Suppressor macrophage (primary cell): ENCODE data around the gene TMEM117.

Source experiments
- DNase-seq, 4 experiments: peaks; one replicate each; pipeline ENCODE4 v3.0.0-alpha.2; 2020 to 2022

The TMEM117 gene

GRCh38 chr12:43965899-43966298 is 130.0 kb downstream of the TMEM117 start:
- DNase-seq: no peak

DNA sequence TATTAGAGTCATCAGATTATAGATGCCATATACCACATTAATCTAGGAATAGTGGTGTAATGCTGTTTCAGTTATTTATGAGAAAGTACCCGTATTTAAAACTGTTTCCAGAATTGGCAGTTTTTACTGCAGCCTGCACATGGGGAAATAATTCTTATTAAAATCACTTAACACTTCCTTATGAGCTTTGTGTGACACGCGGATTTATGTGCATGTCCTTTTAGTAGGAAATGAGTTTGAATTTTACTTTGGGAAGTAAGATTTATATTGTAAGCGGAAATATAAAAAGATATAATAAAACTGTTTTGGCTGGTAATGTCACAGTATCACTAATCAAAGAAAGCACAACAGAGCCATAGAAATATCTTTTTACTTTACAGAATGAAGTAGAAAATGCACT is 132.9 kb downstream of the TMEM117 start:
- no peak for DNase-seq

- DNase-seq: no peak
These were observed 134.0 kb downstream of the TMEM117 start for GRCh38 chr12:43969882-43970281.

- no peak for DNase-seq
These were observed 137.5 kb downstream of the TMEM117 start for GRCh38 chr12:43973385-43973784.

DNA sequence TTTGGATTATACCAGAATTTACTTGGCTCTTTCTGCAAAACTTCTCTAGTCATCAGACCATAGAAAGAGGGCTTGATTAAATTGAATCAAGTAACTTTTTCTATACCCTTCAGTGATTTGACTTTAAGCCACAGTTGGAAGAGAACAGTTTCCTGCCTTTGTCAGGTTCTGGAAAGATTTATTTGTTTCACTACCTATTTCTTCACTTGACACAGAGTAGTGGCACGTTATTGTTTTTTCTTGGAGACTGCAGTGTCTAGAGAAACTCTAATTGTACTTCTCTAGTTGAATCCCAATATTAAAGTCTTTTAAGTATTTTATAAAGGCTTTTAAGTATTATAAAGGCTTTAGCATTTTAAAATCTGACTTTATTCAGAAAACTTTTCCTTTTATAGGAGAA is 138.1 kb downstream of the TMEM117 start:
- DNase-seq: no peak

- peak in 2 of 4 experiments; percentile 3 to 4 for DNase-seq
These were observed 140.1 kb downstream of the TMEM117 start for GRCh38 chr12:43976027-43976426.

GRCh38 chr12:43978556-43978955 is 142.7 kb downstream of the TMEM117 start:
- no peak for DNase-seq

DNA sequence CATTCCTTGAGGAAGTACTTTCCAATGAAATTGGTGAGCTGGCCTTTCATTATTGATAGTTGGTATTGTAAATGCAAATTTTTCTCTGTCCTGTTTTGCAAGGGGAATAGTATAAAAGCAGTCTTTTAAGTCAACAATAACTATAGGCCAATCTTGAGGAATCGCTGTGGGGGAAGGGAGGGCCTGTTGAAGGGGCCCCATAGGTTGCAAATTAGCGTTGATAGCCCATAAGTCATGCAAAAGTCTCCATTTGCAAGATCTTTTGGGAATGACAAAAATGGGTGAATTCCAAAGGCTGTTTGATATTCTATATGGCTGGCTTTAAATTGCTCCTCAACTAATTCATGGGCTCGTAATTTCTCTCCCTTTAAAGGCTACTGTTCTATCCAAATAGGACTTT is 143.6 kb downstream of the TMEM117 start:
- DNase-seq: no peak

GRCh38 chr12:43980627-43981191 is 144.8 kb downstream of the TMEM117 start:
- no peak for DNase-seq

- DNase-seq: no peak
These were observed 145.8 kb downstream of the TMEM117 start for GRCh38 chr12:43981726-43982125.

GRCh38 chr12:43982544-43982943 is 146.7 kb downstream of the TMEM117 start:
- no peak for DNase-seq

- no peak for DNase-seq
These were observed 153.1 kb downstream of the TMEM117 start for GRCh38 chr12:43988838-43989560.

DNA sequence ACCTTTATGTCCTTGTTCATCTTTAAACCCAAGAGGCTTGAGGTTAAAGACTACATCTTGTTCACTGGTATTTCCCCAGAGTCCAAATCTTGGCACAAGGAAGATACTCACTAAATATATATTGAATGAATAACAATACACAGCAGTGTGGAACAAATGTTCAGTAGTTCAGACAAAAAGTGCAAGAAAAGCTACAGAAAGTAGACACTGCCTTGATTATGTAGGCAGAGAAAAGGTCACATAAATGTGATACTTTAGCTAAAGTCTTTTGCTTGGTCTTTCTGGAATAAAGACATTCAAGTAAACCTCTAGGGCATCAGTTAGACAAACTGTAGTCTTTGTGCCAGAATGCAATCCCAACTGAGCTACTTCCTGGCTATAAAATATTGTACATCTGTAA is 157.0 kb downstream of the TMEM117 start:
- DNase-seq: no peak

DNA sequence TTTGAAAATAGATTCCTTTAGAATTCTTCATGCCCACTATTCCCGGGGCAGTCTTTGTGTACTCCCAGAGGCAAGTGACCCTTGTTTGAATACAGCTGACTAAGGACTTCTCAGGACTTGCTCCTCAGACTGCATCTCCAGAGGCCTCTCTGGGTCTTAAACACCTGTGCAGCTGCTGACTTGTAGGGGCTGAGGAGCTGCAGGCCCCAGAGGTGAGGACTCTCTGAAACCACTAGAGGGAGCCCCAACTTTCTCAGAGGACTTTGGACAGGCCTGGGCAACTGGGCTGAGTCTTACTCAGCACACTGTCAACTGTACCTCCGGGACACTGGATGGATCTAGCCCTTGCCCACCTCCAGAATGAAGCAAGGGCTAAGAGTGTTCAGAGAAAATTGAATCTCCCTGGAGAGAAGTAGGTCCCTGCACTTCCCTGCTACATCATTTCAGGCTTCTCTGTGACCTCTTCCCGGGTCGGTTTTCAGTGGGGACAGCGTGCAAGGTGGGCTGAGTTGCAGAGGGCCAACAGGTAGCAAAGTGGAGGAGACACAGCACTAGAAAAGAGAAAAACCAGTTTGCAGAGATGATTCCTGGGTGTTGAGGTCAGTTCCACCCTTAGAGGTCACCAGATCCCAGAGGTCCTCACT is 164.6 kb downstream of the TMEM117 start:
- DNase-seq: peak; percentile 23 to 66 (median 44)

DNA sequence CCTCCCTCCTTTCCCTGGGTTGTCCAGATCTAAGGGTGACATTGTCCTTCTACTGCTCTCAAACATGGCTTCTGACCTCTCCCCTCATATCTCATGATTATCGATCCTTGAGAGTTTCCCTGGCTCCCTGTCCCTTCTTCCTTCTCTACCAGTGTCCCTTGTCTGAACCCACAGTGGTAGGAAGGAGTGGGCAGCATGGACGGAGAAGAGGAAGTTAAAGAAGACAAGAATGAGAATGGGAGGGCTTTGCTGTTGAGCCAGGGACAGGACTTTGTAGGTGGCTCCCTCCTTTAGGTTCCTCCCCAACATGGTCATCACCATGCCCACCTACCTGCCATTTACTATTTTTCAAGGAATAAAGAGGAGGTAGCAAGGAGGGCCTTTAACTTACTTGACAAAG is 166.7 kb downstream of the TMEM117 start:
- peak; percentile 6 to 50 (median 46) for DNase-seq

GRCh38 chr12:44003721-44004120 is 167.8 kb downstream of the TMEM117 start:
- no peak for DNase-seq

DNA sequence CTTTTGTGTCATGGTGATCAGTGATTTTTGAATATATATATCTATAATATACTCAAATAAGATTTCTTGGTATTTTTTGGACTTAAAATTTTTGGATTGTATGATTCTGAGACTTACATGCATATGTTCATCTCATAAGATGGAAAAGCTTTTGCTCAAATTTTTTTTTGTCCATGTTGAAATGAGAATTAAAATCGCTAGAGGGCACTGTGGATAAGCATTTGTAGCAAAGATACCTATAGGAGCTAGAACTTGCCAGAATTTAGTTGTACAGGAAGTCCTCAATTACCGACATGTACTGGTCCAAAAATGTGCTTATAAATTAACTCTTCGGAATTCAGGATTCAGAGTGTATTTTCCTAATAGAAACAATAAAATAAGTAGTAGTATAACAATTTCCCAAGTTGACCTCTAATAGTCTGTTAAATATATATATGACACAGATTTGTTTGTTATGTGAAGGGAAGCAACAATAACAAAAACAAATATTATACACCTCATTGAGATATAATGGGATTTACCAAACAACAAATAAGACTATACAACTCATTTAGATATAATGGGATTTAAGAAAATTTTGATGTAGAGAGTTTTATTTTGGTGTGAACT is 179.6 kb downstream of the TMEM117 start:
- peak in 3 of 4 experiments; percentile 18 to 48 (median 39) for DNase-seq

DNA sequence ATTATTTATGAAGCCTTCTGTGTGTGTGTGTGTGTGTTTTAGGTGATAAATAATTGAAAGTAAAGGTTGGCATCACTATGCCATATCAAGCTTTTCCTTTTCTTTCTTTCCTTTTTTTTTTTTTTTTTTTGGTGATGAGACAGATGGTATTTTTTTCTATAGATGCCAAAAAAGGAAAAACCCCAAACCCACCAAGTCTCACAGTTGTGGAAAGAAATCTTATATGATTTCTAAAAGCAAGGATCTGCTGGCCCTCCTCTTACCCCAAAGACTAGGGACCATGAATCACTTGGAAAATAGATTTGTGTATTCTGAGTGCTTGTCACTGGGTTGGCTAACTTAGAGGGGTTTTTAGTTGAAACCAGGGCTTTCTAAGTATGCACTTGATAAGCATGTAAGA is 181.3 kb downstream of the TMEM117 start:
- no peak for DNase-seq

DNA sequence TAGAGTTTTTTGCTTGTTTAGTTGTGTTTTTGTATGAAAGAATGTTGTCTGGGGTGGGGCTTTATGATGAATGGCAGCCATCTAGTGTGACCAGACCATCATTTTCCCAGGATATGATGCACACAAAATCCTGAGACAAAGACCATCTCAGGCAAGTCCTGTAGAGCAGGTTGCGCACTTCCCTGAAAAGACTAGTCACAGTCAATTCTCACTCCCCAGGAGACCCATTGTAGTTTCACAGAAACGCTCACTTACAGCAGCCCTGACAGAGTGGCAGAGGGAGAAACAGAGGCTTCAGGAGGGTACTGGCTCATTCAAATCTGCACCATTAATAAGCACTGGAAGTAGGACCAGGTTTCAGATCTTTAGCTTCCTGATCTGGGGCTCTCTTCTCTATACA is 183.2 kb downstream of the TMEM117 start:
- DNase-seq: no peak

DNA sequence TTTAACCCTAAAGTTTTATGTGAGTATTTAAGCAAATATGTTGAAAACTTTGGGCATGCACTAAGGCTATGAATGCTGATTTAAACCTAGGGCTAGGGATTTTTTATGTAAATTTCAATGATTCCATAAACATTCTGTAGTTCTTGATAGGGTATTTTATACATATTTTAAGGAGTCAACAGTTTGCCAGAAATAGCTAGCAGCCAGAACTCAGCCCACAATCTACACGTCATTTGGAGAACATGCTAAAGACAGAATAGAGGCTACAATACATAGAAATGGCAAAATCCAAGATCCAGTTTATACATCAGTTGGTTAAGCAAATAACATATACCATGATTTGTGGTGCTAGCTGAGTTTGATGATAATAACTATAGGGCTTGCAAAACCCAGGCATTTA is 184.7 kb downstream of the TMEM117 start:
- DNase-seq: no peak

DNA sequence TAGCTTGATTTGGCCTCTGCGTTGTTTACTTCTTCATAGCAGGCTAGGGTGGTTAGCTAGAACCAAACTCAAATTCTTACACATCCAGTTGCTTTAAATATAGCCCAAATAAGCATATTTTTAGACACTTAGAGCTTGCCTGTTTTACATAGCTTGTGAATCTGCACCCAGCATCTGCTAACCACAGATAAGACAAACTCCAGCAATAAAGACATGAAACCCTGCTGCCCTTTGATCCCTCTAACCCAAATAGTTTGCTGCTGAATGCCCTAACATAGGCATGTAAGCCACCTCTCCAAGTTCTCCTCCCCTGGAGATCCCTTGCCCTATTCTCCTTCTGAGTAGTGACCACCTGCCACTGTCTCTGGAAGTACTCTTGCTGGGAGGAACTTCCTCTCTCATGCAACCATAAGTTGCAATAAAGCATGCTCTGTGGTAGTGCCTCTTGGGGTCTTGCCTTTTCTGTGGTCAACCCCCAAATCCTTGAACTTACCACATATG is 185.6 kb downstream of the TMEM117 start:
- DNase-seq: no peak

- DNase-seq: no peak
These were observed 189.6 kb downstream of the TMEM117 start for GRCh38 chr12:44025499-44025898.

DNA sequence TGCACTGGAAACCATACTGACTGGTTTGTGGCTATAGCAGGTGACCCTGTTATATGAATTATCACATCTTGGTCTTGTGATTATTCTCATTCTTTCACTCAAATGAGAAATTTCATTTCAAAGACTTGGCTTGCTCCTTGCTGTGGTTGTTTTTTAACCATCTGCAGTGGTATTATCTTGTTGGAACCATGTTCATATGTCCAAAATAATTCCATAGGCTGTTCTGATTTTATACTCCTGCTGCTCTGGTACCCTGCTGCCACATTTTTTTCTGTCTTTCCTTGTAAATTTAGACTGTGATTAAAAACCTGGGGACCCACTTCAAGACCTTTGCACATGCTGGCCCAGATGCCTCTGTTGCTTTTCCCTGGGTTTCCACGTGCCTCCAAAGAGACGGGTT is 190.2 kb downstream of the TMEM117 start:
- no peak for DNase-seq
